Progenitor cell of endocrine pancreas (in vitro differentiated cells): Measurements from ENCODE around the gene TMEM72. TPM values are rescaled to one million over a fixed set of nuclear protein-coding genes. Genes with fewer than 3 reads are reported as not detected.

Experiments
- DNase-seq: peaks from one replicate; pipeline ENCODE4 v3.0.0; 2021; ENCODE audit warnings: low spot score; ENCODE audit not compliant: unreplicated experiment
- H3K27ac Mint-ChIP-seq: 2 replicates; pipeline ENCODE4 v1.8.0; 2021; ENCODE audit warnings: mild to moderate bottlenecking, moderate library complexity, mixed read lengths
- H3K27me3 Mint-ChIP-seq: 2 replicates; pipeline ENCODE4 v1.8.0; 2021; ENCODE audit warnings: mixed read lengths
- H3K36me3 Mint-ChIP-seq: 2 replicates; pipeline ENCODE4 v1.8.0; 2022; ENCODE audit warnings: mixed read lengths; ENCODE audit not compliant: insufficient read depth
- H3K4me1 Mint-ChIP-seq: 2 replicates; pipeline ENCODE4 v1.8.0; 2021; ENCODE audit warnings: low read depth, mixed read lengths
- H3K4me3 Mint-ChIP-seq: 2 replicates; pipeline ENCODE4 v1.8.0; 2021; ENCODE audit warnings: low read depth, mild to moderate bottlenecking, moderate library complexity, mixed read lengths
- H3K9me3 Mint-ChIP-seq: 2 replicates; pipeline ENCODE4 v1.8.0; 2021; ENCODE audit warnings: low read depth, mixed read lengths
- CTCF ChIP-seq: fragments of 200-600 bp; sonication (generic); IDR thresholded peaks from one replicate; pipeline ENCODE4 v1.5.0; 2021; ENCODE audit warnings: antibody characterized with exemption, mild to moderate bottlenecking; ENCODE audit not compliant: unreplicated experiment
- total RNA-seq: library from RNA; stranded (reverse); gene quantifications from 2 replicates; pipeline ENCODE4 v1.2.1, GENCODE V29; 2021

The TMEM72 gene
- total RNA-seq, 1 donor from 2014 or later, result 0.93 TPM

DNA sequence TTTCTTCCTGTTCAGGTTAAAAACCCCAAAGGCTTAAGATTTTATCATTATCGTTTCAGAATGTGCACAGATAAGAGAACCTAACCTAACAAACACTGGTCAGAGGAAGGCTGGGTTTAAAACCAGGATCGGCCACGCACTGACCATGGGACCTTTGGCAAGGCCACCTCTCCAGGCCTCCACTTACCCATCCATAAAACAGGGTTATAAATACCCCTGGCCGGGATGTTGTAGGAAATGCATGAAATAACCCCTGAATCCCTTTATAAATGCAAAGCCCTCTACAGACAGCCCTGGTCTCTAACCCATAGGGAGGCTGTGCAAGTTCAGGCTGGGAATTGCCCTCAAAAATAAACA lies 67.1 kb downstream of the TMEM72 start:
- DNase-seq, result no peak
- Mint-ChIP-seq H3K27me3 (no peaks in the 10 kb centered on the region), H3K27ac (peak overlapping the region; percentile 95), H3K9me3 (no peaks in the 10 kb centered on the region), H3K4me1 (peaks cover 59% of the 10 kb centered on the region), H3K4me3 (peak overlapping the region; percentile 76), H3K36me3 (no peaks in the 10 kb centered on the region)
- no peak for TF ChIP-seq CTCF

- Mint-ChIP-seq H3K27ac (peak within 1 kb of the TSS; percentile 95), H3K4me1 (peaks cover 54% of the 10 kb centered on the region), H3K27me3 (no peaks in the 10 kb centered on the region), H3K9me3 (no peaks in the 10 kb centered on the region), H3K4me3 (peak within 1 kb of the TSS; percentile 76), H3K36me3 (peaks cover 1% of the 10 kb centered on the region)
- peak; percentile 35 for TF ChIP-seq CTCF
- peak; percentile 82 for DNase-seq
These were observed 67.6 kb downstream of the TMEM72 start, which contains the start of gene DEPP1 for GRCh38 chr10:44978570-44979280. TSS of gene DEPP1 (minus strand) at chr10:44978809. CDS start at chr10:44978030, 779 bp downstream.

GRCh38 chr10:44979281-44980191 lies 68.4 kb downstream of the TMEM72 start:
- Mint-ChIP-seq H3K36me3 (peaks cover 1% of the 10 kb centered on the region), H3K27me3 (no peaks in the 10 kb centered on the region), H3K27ac (peak overlapping the region; percentile 95), H3K4me3 (no peak overlapping the region), H3K4me1 (peaks cover 54% of the 10 kb centered on the region), H3K9me3 (no peaks in the 10 kb centered on the region)
- no peak for DNase-seq
- no peak for TF ChIP-seq CTCF

DNA sequence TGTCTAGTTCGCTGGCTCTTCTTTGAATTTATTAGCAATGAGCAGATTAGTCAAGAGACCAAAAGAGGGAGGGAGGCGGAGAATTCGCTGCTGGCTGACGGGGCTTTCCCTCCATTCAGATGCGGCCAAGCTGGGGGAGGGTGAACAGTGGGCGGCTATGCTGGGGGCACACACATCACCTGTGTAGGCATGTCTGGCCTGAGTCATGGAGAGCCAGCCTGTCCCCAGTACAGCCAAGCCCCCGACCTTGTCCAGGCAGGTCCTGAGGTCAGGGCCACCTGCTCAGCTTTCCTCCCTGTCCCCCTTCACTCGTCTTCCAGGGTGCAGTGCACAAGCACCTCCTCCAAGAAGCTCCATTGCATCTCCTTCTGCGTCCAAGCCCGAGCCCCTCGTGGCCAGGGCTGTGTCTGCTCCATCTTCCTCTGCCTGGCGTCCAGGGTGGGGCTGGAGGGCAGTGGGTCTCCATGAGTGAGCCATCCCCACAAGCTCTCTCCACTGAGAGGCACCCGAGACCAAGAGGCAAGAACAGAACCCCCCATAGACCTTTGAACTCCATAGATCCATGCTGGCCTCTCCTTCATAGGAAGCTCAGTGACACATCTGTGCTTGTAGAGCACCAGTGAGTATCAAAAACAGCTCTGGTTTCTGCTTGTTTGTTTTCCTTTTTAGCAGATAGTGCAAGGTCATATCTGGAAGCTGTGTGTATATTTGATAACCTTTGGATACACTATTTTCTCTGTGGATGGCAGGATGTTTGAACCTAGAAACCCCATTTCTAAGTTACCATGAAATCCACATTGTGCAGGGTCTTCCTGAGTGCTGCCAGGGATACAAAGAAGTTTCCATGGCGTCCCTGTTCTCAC lies 69.4 kb downstream of the TMEM72 start:
- Mint-ChIP-seq H3K27me3 (no peaks in the 10 kb centered on the region), H3K4me3 (peak overlapping the region; percentile 38), H3K4me1 (peaks cover 55% of the 10 kb centered on the region), H3K36me3 (peaks cover 1% of the 10 kb centered on the region), H3K27ac (peak overlapping the region; percentile 67), H3K9me3 (no peaks in the 10 kb centered on the region)
- DNase-seq, result no peak
- TF ChIP-seq CTCF, result no peak
